ENCODE measurements around the gene SERP2. TPM values are rescaled to one million over a fixed set of nuclear protein-coding genes. Genes with fewer than 3 reads are reported as not detected.
A peak's percentile ranks its signal among the peaks of the same experiment; 100 is the strongest.

The SERP2 gene
- total and polyA plus RNA-seq, 2 of the 8 experiments (the other 6 are each of a cell fraction or from before 2014, with no cell fraction given), result 2.0 to 2.3 TPM

DNA sequence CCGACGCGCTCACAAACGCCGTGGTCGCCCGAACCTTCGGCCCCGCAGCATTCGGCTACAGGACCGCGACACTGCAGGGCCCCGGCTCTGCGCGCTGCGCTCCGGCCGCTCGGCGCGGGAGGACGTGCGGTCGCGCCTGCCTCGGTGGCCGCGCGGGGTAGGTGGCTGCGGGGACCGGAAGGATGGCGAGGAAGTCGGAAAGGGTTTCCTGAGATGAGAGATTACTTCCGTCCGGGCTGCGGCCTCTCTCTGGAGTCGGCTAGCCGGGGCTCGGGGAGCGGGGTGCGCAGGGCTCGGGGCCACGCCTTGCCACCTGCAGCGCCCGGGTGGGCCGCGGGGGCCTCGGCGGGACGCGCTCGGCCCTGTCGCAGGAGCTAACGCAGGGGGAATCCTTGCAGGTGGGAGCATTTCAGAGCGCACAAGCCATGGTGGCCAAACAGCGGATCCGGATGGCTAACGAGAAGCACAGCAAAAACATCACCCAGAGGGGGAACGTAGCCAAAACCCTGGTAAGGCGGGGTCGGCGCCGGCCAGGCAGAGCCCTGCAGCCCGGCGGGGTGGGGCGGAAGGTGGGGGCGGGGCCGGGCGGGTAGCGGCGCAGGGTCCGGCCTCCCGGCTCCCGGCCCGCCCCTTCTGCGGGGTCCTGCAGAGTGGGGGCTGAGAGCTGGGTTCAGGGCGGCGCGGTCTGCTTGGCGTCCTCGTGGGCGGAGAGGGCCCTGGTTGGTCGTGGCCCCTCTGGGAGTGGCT is at the start of gene SERP2 (continued):
- TF ChIP-seq GABPA (IDR thresholded peaks at IDR 0.05; ENCODE audit: borderline replicate concordance, insufficient read depth, low read length) (peak; percentile 54; the same call in 1 of the 2 replicates), CBX5 (IDR thresholded peaks at IDR 0.05; ENCODE audit: low read depth, low read length) (no peak), POLR2A (IDR thresholded peaks at IDR 0.05; ENCODE audit: control extremely low read depth in 1 of 2, low read depth in 2 of 2, low read length in 2 of 2) (no peak), JUND (IDR thresholded peaks at IDR 0.05; ENCODE audit: low read length) (no peak), POLR2AphosphoS5 (IDR thresholded peaks at IDR 0.05; ENCODE audit: low read depth, low read length) (no peak)
